A673 (cell line): ENCODE data around the gene ZNF335. TPM values are rescaled to one million over a fixed set of nuclear protein-coding genes. Genes with fewer than 3 reads are reported as not detected.

Experiments
- BruUV-seq: library from RNA; stranded (reverse); fragments of 400-500 nt; replicated peaks from 2 replicates; lab custom pipeline; 2021; lab: Mats Ljungman, UMichigan
- CTCF ChIA-PET: fragments of 300-600 bp; sonication (Branson Sonifier 250); formaldehyde crosslinking; loops from one replicate; lab custom pipeline; 2022; ENCODE audit warnings: antibody characterized with exemption; lab: Charles Lee
- POLR2A ChIA-PET: fragments of 300-600 bp; sonication (Branson Sonifier 250); formaldehyde crosslinking; loops from one replicate; lab custom pipeline; 2022; ENCODE audit warnings: antibody characterized with exemption; ENCODE audit not compliant: low non-redundant PET; lab: Charles Lee
- DNase-seq: peaks from one replicate; pipeline ENCODE4 v3.0.0-alpha.2; 2015; ENCODE audit warnings: low spot score
- H3K27ac ChIP-seq: fragments of 200-600 bp; sonication (generic); 2 replicates; pipeline ENCODE4 v1.5.1; 2016; ENCODE audit warnings: mixed run types, low read depth, mild to moderate bottlenecking, mixed read lengths, antibody characterized with exemption, low read length; ENCODE audit not compliant: poor library complexity, severe bottlenecking
- H3K27me3 ChIP-seq: fragments of 200-600 bp; sonication (generic); replicated peaks from 2 replicates; pipeline ENCODE4 v1.6.1; 2017; ENCODE audit warnings: mixed run types, low read depth, mild to moderate bottlenecking, mixed read lengths, antibody characterized with exemption, low read length; ENCODE audit not compliant: insufficient read depth, poor library complexity
- H3K36me3 ChIP-seq: fragments of 200-600 bp; sonication (generic); 2 replicates; pipeline ENCODE4 v1.6.1; 2016; ENCODE audit warnings: mixed run types, mild to moderate bottlenecking, mixed read lengths, antibody characterized with exemption, low read length; ENCODE audit not compliant: insufficient read depth, poor library complexity, severe bottlenecking
- H3K4me1 ChIP-seq: fragments of 200-600 bp; sonication (generic); 2 replicates; pipeline ENCODE4 v1.6.1; 2017; ENCODE audit warnings: mixed run types, mild to moderate bottlenecking, mixed read lengths, antibody characterized with exemption, low read length; ENCODE audit not compliant: insufficient read depth, poor library complexity, severe bottlenecking
- H3K4me3 ChIP-seq: fragments of 200-600 bp; sonication (generic); 2 replicates; pipeline ENCODE4 v1.5.1; 2016; ENCODE audit warnings: low read depth, mixed run types, mild to moderate bottlenecking, mixed read lengths, low read length; ENCODE audit not compliant: poor library complexity, severe bottlenecking
- H3K9me3 ChIP-seq: fragments of 200-600 bp; sonication (generic); 2 replicates; pipeline ENCODE4 v1.6.1; 2016; ENCODE audit warnings: mixed run types, low read depth, mild to moderate bottlenecking, mixed read lengths, antibody characterized with exemption, low read length; ENCODE audit not compliant: poor library complexity, severe bottlenecking
- EZH2 ChIP-seq: fragments of 200-600 bp; sonication (generic); IDR thresholded peaks from 2 replicates; pipeline ENCODE4 v1.6.1; 2017; ENCODE audit warnings: borderline replicate concordance, low read depth, mild to moderate bottlenecking, mixed read lengths, antibody characterized with exemption, low read length; ENCODE audit not compliant: poor library complexity, severe bottlenecking
- intact Hi-C: fragments of 100-400 bp; cut with micrococcal nuclease; formaldehyde crosslinking; loops from one replicate; pipeline ENCODE4 v1.10.0; 2022; ENCODE audit not compliant: unreplicated experiment
- total RNA-seq: library from RNA; stranded (reverse); gene quantifications from 2 replicates; pipeline ENCODE4 v1.2.3, GENCODE V29; 2021
- TF ChIP-seq, protein P1 (sequence below): fragments of 300-800, 200-600 bp; sonication (generic); conservative IDR thresholded peaks from 2 replicates; pipeline ENCODE4 v1.5.1; 2017; ENCODE audit warnings: low read depth, mild to moderate bottlenecking, antibody characterized with exemption, low read length, moderate library complexity, mixed read lengths

Gene ZNF335
- total RNA-seq, 1 experiment from 2014 or later, result 31.9 TPM

GRCh38 chr20:46014517-46015396 is 42.8 kb upstream of the ZNF335 start:
- intact Hi-C loops, result no loop called here
- H3K9me3 ChIP-seq, result no peaks in the 10 kb centered on the region
- TF ChIP-seq, protein P1, sequence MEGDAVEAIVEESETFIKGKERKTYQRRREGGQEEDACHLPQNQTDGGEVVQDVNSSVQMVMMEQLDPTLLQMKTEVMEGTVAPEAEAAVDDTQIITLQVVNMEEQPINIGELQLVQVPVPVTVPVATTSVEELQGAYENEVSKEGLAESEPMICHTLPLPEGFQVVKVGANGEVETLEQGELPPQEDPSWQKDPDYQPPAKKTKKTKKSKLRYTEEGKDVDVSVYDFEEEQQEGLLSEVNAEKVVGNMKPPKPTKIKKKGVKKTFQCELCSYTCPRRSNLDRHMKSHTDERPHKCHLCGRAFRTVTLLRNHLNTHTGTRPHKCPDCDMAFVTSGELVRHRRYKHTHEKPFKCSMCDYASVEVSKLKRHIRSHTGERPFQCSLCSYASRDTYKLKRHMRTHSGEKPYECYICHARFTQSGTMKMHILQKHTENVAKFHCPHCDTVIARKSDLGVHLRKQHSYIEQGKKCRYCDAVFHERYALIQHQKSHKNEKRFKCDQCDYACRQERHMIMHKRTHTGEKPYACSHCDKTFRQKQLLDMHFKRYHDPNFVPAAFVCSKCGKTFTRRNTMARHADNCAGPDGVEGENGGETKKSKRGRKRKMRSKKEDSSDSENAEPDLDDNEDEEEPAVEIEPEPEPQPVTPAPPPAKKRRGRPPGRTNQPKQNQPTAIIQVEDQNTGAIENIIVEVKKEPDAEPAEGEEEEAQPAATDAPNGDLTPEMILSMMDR, result no peak
- no peak for TF ChIP-seq EZH2
- ChIA-PET POLR2A (interaction anchor here (0.7 kb wide), 1 partner anchor 392 kb away, joined by 4 read pairs; no protein-coding TSS in a partner anchor), CTCF (interaction anchor here (0.6 to 3.0 kb wide), 5 partner anchors 8 to 73 kb away, joined by 3 to 12 read pairs (median 3); no protein-coding TSS in a partner anchor)
- no peaks in the 10 kb centered on the region for H3K27me3 ChIP-seq
- H3K4me1 ChIP-seq, result peaks cover 6% of the 10 kb centered on the region
- no peak overlapping the region for H3K27ac ChIP-seq
- H3K36me3 ChIP-seq, result no peaks in the 10 kb centered on the region
- H3K4me3 ChIP-seq, result peak overlapping the region; percentile 41
- no TSS peak for BruUV-seq
- DNase-seq, result no peak

GRCh38 chr20:46013829-46014516 is 42.0 kb upstream of the ZNF335 start:
- BruUV-seq, result no TSS peak
- peak; percentile 76 for DNase-seq
- POLR2A ChIA-PET, result no interaction called here
- intact Hi-C loops, result no loop called here
- Histone ChIP-seq H3K27ac (no peak overlapping the region), H3K36me3 (no peaks in the 10 kb centered on the region), H3K27me3 (no peaks in the 10 kb centered on the region), H3K9me3 (no peaks in the 10 kb centered on the region), H3K4me1 (peaks cover 14% of the 10 kb centered on the region), H3K4me3 (peak overlapping the region; percentile 41)
- CTCF ChIA-PET, result interaction anchor here (0.8 to 3.0 kb wide), 4 partner anchors 9 to 74 kb away, joined by 3 to 12 read pairs (median 4); no protein-coding TSS in a partner anchor
- TF ChIP-seq EZH2, result no peak
- TF ChIP-seq, protein P1, result peak; percentile 84

GRCh38 chr20:46013322-46013828 is 41.4 kb upstream of the ZNF335 start:
- intact Hi-C loops, result no loop called here
- no peak overlapping the region for H3K27ac ChIP-seq
- H3K4me1 ChIP-seq, result peaks cover 20% of the 10 kb centered on the region
- no TSS peak for BruUV-seq
- H3K36me3 ChIP-seq, result no peaks in the 10 kb centered on the region
- no peak for TF ChIP-seq EZH2
- TF ChIP-seq, protein P1, result no peak
- no peaks in the 10 kb centered on the region for H3K27me3 ChIP-seq
- H3K4me3 ChIP-seq, result peak overlapping the region; percentile 41
- H3K9me3 ChIP-seq, result no peaks in the 10 kb centered on the region
- DNase-seq, result no peak
- POLR2A ChIA-PET, result no interaction called here
- CTCF ChIA-PET, result interaction anchor here (3.0 kb wide), 1 partner anchor 26 kb away, joined by 12 read pairs; no protein-coding TSS in a partner anchor
